ENCODE results near the gene SHC4.
A peak's percentile ranks its signal among the peaks of the same experiment; 100 is the strongest.

SHC4 gene

GRCh38 chr15:48805591-48805990 is 158.1 kb downstream of the SHC4 start:
- H3K4me3 ChIP-seq, result no peak overlapping the region
- TF ChIP-seq CTCF (IDR thresholded peaks at IDR 0.05), result no peak
- DNase-seq (ENCODE audit: low spot score), result no peak
- no peak overlapping the region for H3K27ac ChIP-seq

- Histone ChIP-seq H3K4me3 (no peak overlapping the region), H3K27ac (no peak overlapping the region)
- TF ChIP-seq CTCF (IDR thresholded peaks at IDR 0.05), result no peak
- no peak for DNase-seq (ENCODE audit: low spot score)
These were observed 159.8 kb downstream of the SHC4 start for GRCh38 chr15:48803877-48804276.

- no peak for TF ChIP-seq CTCF (IDR thresholded peaks at IDR 0.05)
- Histone ChIP-seq H3K27ac (no peak overlapping the region), H3K4me3 (no peak overlapping the region)
- DNase-seq (ENCODE audit: low spot score), result no peak
These were observed 160.9 kb downstream of the SHC4 start for GRCh38 chr15:48802867-48803266.

- no peak overlapping the region for H3K4me3 ChIP-seq
- no peak for DNase-seq (ENCODE audit: low spot score)
These were observed 161.5 kb downstream of the SHC4 start for GRCh38 chr15:48802257-48802656.

GRCh38 chr15:48800811-48801455 is 162.8 kb downstream of the SHC4 start:
- no peak for DNase-seq (ENCODE audit: low spot score)
- no peak for TF ChIP-seq CTCF (IDR thresholded peaks at IDR 0.05)
- H3K27ac ChIP-seq, result no peak overlapping the region
- H3K4me3 ChIP-seq, result no peak overlapping the region

More at GRCh38 chr15:48802257-48802656, 161.5 kb downstream of the SHC4 start:
- no peak overlapping the region for H3K27ac ChIP-seq
- TF ChIP-seq CTCF (IDR thresholded peaks at IDR 0.05), result no peak

- Histone ChIP-seq H3K4me3 (no peak overlapping the region), H3K27ac (peak overlapping the region in 1 of 2 donors; percentile 5)
- TF ChIP-seq CTCF (IDR thresholded peaks at IDR 0.05), result no peak
- DNase-seq (ENCODE audit: low spot score), result no peak
These were observed 163.5 kb downstream of the SHC4 start for GRCh38 chr15:48800245-48800644.

- TF ChIP-seq CTCF (IDR thresholded peaks at IDR 0.05), result no peak
- Histone ChIP-seq H3K4me3 (no peak overlapping the region), H3K27ac (no peak overlapping the region)
- no peak for DNase-seq (ENCODE audit: low spot score)
These were observed 165.4 kb downstream of the SHC4 start for GRCh38 chr15:48798319-48798718.
